HG03103 (cell line): ENCODE results near the gene SLC24A4.

Source experiments
- ATAC-seq: cut with Tn5 transposase; IDR thresholded peaks from one replicate; pipeline ENCODE4 v1.9.1; 2021; ENCODE audit warnings: low read depth; ENCODE audit not compliant: unreplicated experiment

Gene SLC24A4

DNA sequence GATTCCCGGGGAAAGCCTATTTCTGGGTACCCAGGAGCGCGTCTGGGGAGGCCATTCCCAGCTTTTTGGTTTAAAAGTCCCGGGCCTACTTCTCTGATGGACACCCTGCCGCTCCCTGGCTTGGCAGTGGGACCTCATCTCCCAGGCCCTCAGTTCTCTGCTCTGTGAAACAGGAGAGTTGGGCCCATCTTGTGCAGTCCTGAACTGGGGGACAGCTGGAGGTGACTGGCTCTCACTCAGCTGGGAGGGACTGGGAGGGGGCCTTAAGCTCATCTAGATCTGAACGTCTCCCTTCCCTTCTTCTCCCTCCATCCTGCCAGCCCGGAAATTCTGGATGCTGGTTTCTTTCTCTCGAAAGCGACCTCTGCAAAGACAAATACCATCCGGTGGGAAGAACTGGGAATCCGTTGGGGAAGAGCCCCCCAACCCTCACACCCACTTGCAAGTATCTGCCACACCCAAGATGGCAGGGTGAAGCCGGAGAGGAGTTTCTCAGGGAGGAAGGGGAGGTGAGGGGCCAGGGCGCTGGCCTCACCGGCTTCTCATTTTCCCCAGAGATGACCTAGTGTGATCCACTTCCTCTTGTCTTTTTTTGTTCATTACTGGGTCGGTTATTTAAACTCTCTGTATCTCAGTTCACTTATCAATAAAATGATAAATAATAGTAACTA is 192.0 kb downstream of the SLC24A4 start:
- no peak for ATAC-seq

- no peak for ATAC-seq
These were observed 192.8 kb downstream of the SLC24A4 start for GRCh38 chr14:92515546-92516343.

DNA sequence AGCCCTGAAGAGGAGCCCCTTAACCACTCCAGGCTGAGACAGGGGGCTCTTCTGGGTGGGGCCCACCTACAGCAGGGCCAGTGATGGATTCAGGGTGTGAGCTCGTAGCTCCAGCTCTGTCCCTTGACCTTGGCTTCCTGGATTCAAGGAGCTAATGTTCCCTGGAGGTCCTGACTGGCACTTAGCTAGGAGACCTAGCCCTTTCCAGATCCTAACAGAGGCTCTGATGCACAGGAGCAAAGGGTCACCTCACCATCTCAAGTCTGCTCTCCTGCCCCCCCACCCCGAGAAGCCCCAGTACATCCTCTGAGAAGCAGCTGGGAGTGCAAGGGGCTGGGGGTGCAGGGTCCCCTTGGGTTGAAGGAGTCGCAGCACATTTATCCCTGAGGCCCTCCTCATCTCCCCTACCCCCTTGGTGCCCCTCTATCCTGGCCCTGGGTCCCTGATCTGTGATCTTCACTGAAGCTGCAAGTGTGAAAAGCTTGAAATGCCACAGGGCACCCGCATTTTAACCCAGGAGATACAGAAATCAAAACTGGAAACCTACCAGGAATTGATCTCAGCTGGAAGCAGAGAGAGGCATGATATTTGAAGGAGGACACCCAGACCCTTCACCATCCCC is 193.5 kb downstream of the SLC24A4 start:
- no peak for ATAC-seq

GRCh38 chr14:92516966-92517506 is 194.1 kb downstream of the SLC24A4 start:
- ATAC-seq: no peak

- no peak for ATAC-seq
These were observed 194.8 kb downstream of the SLC24A4 start for GRCh38 chr14:92517761-92518160.

DNA sequence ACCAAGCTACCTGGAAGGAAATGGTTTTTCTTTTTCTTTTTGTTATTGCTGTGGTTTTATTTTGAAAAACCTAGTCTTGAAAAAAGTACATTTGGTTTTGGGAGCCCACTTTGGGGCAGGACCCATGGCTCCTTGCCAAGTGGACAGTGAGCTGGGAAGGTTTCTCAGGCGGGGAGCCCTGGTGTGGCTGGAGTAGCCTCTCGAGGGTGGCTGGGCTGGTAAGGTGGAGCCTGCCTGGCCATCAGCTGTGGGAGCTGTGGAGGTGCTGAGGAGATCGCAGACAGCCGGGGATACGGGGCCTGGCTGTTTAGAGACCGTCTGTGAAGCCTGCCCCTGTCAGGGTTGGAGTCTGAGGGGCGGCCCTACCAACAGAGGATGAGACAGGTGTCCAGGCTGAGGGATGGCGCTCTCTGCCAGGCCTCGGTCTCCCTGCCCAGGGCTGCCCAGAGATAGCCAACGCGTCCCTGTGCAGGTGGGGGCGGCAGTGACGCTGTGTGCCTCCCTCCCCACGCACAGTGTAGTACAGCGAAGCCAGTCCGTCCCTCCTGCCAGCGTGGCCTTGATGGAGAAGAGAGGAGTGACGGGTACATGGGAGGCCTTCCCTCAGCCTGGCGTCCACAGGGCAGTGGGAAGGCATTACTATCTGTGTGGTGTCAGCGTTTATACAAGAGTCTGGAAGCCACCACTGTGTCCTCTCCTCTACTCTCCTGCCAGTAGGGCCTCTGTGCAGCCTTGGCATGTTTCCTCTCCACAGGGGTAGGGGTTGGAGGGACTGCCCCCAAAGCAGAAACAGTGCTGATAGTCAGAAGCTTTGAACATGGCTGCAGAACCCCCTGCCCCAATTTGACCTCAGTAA is 196.5 kb downstream of the SLC24A4 start:
- no peak for ATAC-seq

GRCh38 chr14:92520102-92521057 is 197.4 kb downstream of the SLC24A4 start:
- ATAC-seq: no peak

DNA sequence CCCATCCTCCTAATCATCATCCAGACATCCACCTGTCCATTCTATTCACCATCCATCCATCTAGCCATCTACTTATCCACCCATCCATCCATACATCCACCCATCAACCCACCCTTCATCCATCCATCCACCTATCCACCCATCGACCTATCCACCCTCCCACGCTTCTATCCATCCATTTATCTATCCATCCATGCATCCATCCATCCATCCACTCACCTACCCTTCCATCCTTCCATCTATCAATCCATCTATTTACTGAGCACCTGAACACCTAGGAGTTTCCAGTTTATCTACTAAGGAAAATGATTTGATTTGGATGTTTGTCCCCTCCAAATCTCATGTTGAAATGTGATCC is 198.1 kb downstream of the SLC24A4 start:
- ATAC-seq: no peak

GRCh38 chr14:92523752-92524151 is 200.8 kb downstream of the SLC24A4 start:
- no peak for ATAC-seq

DNA sequence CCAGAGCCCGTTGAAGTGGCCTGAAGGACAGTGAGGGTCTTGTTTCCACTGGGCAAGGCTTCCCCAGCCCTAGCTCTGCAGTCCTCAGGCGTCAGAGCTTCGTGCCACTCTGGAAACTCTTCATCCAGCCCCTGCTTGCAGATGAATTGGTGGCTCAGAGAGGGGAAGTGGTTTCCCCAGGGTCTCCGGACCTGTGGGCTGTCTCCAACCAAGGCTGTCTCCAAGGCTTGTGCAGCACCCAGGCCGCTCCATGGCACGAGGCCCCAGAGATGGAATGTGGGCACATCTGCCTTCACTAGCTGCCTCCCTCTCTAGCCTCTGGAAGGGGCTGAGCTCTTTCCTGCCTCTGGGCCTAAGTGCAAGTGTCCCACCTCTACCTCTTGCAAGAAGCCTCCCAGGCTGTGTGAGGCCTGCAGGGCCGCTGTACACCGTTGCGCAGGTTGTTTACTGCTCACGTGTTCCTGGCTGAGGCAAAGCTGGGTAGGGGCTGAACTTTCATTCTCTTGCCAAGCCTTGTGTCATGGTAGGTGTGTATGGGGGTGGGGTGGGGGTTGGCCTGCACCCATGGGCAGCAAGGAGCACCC is 201.7 kb downstream of the SLC24A4 start:
- ATAC-seq: no peak

DNA sequence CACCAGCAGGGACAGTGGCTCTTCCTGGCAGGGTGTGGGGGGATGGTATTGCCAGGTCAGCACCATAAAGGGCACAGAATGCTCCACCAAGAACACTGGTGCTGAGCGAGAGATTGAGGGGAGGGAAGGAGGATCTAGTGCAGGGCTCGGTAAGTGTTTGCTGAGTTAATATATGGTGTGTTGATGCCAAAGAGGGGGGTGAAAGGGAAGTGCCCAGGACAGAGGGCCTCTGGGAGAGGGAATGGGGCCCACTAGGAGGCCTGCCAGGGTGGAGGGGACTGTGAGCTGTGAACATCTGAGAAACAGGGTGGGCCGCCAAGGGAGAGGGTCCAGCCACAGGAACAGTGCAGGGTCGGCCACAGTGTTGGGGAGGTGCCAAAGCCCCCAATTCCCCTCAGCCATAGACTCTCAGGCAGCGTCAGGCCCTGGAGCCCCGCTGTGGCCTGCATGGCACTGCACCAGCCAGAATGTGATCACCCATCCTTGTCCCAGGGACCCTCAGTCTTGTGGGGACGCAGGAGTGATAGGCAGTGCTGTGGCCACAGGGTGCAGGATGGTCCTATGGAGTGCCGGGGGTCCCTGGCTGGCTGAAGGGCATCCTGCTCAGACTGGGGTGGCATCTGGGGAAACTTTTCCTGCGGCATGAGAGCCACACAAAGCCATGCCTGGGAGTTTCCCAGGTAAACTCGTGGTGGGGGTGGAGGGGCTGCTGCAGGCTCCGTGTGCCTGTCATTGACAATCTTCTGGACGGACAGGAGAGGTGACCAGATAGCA is 202.5 kb downstream of the SLC24A4 start:
- no peak for ATAC-seq

DNA sequence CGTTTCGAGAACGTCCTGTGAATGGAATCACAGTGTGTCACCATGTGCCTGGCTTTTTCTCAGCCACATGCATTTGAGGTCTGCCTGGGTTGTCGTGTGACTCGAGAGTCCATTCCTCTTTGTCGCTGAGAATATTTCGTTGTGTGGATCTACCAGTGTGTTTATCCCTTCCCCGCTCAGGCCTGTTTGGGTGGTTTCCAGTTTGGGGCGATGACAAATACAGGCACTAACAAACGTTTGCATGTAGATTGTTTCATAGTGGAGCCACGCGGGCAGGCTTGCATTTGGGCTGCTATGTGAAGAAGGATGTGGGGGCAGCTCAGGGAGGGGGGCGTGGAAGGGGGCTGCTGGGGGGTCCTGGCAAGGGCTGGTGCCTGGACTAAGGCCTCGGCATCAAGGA is 204.8 kb downstream of the SLC24A4 start:
- no peak for ATAC-seq

DNA sequence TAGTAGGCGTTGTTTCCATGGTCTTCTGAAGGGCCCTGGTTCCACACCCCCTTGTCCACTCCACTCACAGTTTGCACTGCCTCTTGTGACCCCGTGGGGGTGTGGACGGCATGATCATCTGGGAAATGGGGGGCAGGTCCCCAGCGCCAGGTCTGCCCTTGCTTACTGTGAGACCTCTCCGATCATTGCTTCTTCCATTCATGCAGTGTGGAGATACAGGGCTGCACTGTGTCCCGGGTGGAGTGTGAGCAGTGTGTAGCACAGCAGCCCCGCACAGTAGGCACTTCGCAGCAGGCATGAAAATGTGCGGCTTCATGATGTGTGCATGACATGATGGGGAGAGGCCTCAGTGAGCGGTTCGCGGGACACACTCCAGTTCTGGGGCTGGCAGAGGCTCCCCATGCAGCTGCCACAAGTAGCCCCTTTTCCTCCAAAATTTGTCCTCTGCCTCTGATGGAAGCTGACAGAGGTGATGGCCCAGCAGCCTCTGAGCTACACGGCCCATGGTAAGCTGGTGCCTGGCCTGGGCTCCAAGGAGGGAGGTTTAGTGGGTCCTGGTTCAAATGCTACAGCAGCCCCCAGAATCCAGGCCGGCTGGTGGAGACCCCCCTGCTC is 205.6 kb downstream of the SLC24A4 start:
- ATAC-seq: no peak

DNA sequence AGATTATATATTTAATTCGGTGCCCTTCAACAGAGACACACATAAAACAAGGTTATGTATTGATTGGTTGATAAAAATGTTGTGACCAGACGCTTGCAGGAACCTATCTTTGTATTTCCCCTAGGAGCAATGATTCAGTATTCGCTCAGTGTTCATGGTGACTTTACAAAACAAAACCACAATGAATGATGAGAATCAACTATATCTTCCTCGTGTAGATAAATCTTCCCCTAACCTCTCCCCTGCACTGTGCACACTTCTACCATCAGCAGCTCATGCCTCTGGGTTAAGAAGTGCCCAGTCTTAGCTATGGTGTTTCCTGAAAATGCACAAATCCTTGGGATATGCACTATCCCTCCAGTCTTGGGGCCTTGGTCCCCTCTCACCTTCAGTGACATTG is 206.9 kb downstream of the SLC24A4 start:
- ATAC-seq: no peak

GRCh38 chr14:92531106-92531873 is 208.3 kb downstream of the SLC24A4 start:
- no peak for ATAC-seq

- no peak for ATAC-seq
These were observed 209.7 kb downstream of the SLC24A4 start for GRCh38 chr14:92532490-92533163.
